HG02610 (cell line): Measurements from ENCODE around the gene FAM193B.
"Not testable (repeated sequence)": the region's sequence is repeated elsewhere in the genome, so short reads cannot be mapped to it uniquely, and the experiment has no call there.

Experiments used
- ATAC-seq: cut with Tn5 transposase; IDR thresholded peaks from one replicate; pipeline ENCODE4 v1.9.1; 2021; ENCODE audit warnings: mild to moderate bottlenecking, moderate library complexity; ENCODE audit not compliant: unreplicated experiment

FAM193B gene

GRCh38 chr5:177539411-177539810, 15.0 kb downstream of the FAM193B start:
- no peak for ATAC-seq

GRCh38 chr5:177538876-177539275, 15.5 kb downstream of the FAM193B start:
- ATAC-seq: no peak

GRCh38 chr5:177537389-177538361, 16.7 kb downstream of the FAM193B start:
- ATAC-seq: no peak

GRCh38 chr5:177536386-177536785, 18.0 kb downstream of the FAM193B start:
- ATAC-seq: no peak

GRCh38 chr5:177535125-177535524, 19.2 kb downstream of the FAM193B start:
- ATAC-seq: no peak

DNA sequence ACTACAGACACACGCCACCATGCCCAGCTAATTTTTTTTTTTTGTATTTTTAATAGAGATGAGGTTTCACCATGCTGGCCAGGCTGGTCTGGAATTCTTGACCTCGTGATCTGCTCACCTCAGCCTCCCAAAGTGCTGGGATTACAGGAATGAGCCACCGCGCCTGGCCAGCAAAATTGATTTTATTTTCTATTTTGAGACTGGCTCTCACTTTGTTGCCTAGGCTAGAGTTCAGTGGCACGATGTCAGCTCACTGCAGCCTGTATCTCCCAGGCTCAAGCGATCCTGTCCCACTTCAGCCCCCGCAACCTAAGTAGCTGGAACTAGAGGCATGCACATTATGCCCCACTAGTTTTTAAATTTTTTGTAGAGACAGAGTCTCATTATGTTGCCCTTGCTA, 19.9 kb downstream of the FAM193B start:
- not testable (repeated sequence) for ATAC-seq

DNA sequence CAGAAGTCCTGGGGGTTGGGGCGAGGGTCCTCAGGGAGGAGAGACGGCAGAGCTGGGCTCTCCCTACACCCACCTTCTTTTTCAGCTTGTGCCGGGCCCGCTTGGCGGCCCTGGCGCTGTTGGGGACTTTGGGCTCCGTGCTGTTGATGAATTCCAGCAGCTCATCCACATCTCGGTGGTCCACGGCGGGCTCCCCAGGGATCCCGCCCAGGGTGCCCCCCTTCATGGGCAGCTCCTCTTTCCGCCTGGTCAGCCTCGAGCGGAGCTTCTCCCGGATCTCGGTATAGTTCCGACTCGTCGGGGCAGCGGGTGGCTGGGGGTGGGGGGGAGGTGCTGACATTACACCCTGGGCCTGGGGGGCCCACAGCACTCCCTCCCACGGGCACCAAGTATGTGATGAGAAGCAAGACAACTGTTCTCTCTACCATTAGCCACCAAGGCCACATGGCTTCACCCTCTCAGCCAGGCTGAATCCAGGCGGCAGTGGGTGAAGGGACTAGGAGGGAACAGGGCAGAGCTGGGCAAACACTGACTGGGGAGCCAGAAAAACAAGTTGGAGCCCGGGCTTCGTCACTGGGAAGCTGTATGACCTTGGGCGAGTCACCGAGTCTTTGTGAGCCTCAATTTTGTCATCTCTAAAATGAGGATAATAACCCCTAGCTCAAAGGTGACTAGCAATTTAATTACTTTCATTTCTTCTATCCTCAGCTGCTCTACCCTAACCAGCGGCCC, 23.0 kb downstream of the FAM193B start:
- no peak for ATAC-seq

GRCh38 chr5:177530638-177531037, 23.7 kb downstream of the FAM193B start:
- ATAC-seq: no peak

- no peak for ATAC-seq
Measured at GRCh38 chr5:177529247-177530203, 24.8 kb downstream of the FAM193B start.

- ATAC-seq: no peak
Measured at GRCh38 chr5:177528631-177529030, 25.7 kb downstream of the FAM193B start.

DNA sequence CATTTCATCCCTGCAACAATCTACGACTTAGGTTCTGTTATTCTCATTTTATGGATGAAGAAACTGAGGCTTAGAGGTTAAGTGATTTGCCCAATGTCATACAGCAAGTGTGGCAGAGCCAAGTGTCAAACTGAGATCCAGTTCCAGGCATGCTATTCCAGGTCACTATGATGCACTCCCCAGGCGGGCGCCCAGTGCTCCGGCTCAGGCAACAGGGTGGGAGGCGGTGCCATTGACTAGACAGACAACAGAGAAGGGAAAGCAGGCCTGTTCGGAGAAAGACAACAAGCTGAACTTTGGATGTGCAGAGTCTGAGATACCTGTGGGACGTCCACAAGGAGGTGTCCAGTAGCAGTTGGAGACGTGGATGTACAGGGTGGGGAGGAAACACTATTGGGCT, 26.8 kb downstream of the FAM193B start:
- ATAC-seq: no peak

GRCh38 chr5:177526791-177527190, 27.6 kb downstream of the FAM193B start:
- ATAC-seq: no peak

DNA sequence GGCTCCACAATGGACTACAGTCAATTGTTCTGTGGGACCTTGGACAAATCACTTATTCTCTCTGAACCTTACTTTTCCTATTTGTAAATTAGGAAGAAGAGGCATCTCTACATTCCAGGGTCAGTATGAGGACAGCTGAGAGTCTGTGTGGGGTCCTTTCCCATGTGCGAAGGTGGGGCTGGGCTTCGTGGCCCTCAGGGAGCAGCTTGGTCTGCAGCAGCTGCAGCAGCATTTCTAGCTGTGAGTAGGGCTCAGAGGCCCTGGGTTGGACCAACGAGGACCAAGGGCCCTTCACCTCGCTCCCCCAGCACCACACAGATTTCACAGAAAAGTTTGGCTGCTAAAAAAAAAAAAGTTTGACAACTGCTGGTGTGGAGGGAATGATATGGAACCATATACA, 28.2 kb downstream of the FAM193B start:
- ATAC-seq: no peak

- no peak for ATAC-seq
Measured at GRCh38 chr5:177524941-177525655, 29.3 kb downstream of the FAM193B start.

DNA sequence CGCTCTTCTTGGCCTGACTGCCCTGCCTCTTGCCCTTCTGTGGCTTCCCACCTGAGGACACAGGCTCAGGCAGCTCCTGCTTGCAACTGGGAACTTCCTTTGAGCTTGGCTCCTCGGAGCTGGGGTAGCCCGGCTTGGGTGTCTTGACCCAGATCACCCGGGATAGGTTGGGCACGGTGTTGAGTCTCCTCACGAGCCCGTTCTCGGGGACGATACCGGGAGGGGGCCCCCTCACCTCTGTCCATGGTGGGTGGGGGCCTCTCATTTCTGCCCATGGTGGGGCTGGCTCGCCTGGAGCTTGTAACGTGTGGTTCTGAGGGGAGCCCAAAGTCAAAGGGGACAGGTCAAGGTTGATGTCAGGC, 29.8 kb downstream of the FAM193B start:
- no peak for ATAC-seq

DNA sequence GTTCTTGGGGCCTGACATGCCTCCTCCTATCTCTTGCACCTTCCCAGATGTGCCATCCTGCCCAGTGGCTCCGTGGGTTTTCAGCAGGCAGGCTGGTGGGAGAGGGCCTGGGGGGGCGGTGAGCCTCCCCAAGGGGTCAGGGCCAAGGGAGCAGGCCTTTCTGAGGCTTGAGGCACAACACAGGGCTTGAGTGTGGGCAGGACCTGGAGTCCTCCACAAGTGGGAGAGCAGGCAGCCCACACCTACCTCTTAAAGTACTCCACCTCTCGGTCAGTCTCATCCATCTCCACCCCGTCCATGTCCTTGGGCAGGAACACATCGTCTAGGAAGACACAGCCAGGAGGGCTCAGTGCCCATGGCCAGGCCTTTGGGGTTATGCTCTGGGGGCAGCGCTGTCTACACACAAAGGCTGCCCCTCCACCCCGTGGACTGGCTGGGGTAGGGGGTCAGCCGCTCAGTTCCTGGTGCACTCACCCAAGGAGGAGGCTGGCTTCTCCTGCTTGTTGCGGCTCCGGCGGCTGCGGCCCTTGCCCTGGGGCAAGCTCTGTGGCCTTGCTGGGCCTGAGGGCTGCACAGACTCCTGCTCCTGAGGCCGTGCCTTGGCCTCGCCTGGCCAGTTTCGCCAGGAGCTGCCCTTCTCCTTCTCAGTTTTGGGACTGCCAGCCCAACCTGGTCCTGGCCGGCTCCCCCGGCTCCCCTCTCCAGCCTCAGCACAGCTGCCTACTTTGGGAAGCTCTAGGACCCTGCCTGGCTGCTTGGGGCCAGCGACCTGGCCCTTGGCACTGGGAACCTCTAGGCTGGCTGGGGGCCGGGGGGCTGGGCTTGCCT, 30.4 kb downstream of the FAM193B start:
- ATAC-seq: no peak

DNA sequence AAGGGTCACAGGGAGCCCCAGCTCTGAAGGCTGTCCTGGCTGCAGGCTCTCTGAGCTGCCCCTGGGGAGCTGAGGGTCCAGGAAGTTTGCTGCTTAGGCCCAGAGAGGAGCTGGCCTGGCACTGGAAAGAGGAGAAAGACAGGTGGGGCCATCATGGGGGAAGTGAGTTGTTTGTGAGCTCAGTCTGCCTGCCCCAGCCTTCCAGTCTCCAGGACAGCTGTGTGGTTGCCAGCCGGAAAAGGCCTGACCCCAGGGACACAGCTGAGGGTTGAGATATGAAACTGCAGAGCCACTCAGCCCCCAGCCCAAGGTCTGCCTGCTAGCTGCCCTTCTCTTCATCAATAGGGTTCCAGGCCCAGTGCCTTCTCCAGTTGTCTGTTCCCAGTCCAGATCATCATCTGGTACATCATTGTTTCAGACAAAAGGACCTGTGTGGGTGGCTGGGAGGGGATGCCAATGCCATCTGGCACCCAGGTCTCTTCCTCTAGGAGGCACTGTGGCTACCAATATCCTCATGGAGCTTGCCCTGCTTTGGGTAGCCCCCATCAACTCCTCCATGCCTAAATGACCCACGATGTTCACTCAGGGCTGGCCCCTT, 33.3 kb downstream of the FAM193B start:
- no peak for ATAC-seq

- no peak for ATAC-seq
Measured at GRCh38 chr5:177520271-177520670, 34.1 kb downstream of the FAM193B start.
